SK-N-SH (cell line): ENCODE measurements around the gene DCBLD1. TPM values are rescaled to one million over a fixed set of nuclear protein-coding genes. Genes with fewer than 3 reads are reported as not detected.

Experiments used
- CHD2 ChIP-seq: fragments of 150-350 bp; IDR thresholded peaks from 2 replicates; pipeline ENCODE4 v1.6.1; 2018; ENCODE audit warnings: low read length; ENCODE audit not compliant: partially characterized antibody
- CTCF ChIP-seq: fragments of 200-600 bp; sonication (generic); IDR thresholded peaks from 2 replicates; pipeline ENCODE4 v1.6.1; 2017; ENCODE audit warnings: antibody characterized with exemption, mild to moderate bottlenecking, moderate library complexity
- EP300 ChIP-seq, 2 experiments: IDR thresholded peaks; 2 replicates each; pipeline versions ENCODE4 v1.4.0 to v1.6.1; 2012; ENCODE audit warnings: borderline replicate concordance in 1 of 2, low read depth in 1 of 2, low read length in 1 of 2
- FOXM1 ChIP-seq: IDR thresholded peaks from 2 replicates; pipeline ENCODE4 v1.4.0; 2012; ENCODE audit warnings: low read depth, mild to moderate bottlenecking
- GABPA ChIP-seq: IDR thresholded peaks from 2 replicates; pipeline ENCODE4 v1.4.0; 2012; ENCODE audit warnings: low read depth, mild to moderate bottlenecking
- GATA2 ChIP-seq: sonication (generic); formaldehyde crosslinking; IDR thresholded peaks from 2 replicates; pipeline ENCODE4 v1.5.0; 2020; ENCODE audit warnings: mild to moderate bottlenecking, missing genetic modification reagents
- IRF3 ChIP-seq: fragments of 150-350 bp; IDR thresholded peaks from 2 replicates; pipeline ENCODE4 v1.6.1; 2016; ENCODE audit warnings: mild to moderate bottlenecking, low read depth, low read length
- JUND ChIP-seq: IDR thresholded peaks from 2 replicates; pipeline ENCODE4 v1.4.0; 2012
- MEF2A ChIP-seq: IDR thresholded peaks from 2 replicates; pipeline ENCODE4 v1.4.0; 2012; ENCODE audit warnings: low read depth, borderline replicate concordance
- MXI1 ChIP-seq: IDR thresholded peaks from 2 replicates; pipeline ENCODE4 v1.6.1; 2012; ENCODE audit warnings: mild to moderate bottlenecking, low read depth, low read length, improper control_type of control experiment
- PBX3 ChIP-seq: IDR thresholded peaks from 2 replicates; pipeline ENCODE4; 2012
- RAD21 ChIP-seq: IDR thresholded peaks from 2 replicates; pipeline ENCODE4 v1.6.1; 2012; ENCODE audit warnings: mild to moderate bottlenecking, low read length
- REST ChIP-seq: IDR thresholded peaks from 2 replicates; pipeline ENCODE4 v1.6.1; 2012; ENCODE audit warnings: mild to moderate bottlenecking, low read depth, low read length, moderate library complexity
- RXRA ChIP-seq: IDR thresholded peaks from 2 replicates; pipeline ENCODE4 v1.4.0; 2012; ENCODE audit warnings: low read depth, mild to moderate bottlenecking, borderline replicate concordance
- SIN3A ChIP-seq: IDR thresholded peaks from 2 replicates; pipeline ENCODE4 v1.6.1; 2012; ENCODE audit warnings: low read depth, mild to moderate bottlenecking, low read length, moderate library complexity, borderline replicate concordance
- USF1 ChIP-seq: IDR thresholded peaks from 2 replicates; pipeline ENCODE4 v1.4.0; 2012; ENCODE audit warnings: low read depth, borderline replicate concordance
- polyA plus RNA-seq, 3 experiments: library from polyadenylated mRNA; depleted of rRNA; stranded (reverse); fragments of >200 nt; gene quantifications; 2 replicates each; pipeline ENCODE4 v1.2.3, GENCODE V29; 2012
- TF ChIP-seq, protein P1 (sequence below): fragments of 150-350 bp; IDR thresholded peaks from 2 replicates; pipeline ENCODE4 v1.6.1; 2017; ENCODE audit warnings: antibody characterized with exemption, low read length, low read depth, borderline replicate concordance

Gene DCBLD1
- polyA plus RNA-seq, 1 of the 3 experiments (the other 2 are of a cell fraction) = 82.2 TPM

- TF ChIP-seq RAD21 = no peak
- no peak for TF ChIP-seq IRF3
- TF ChIP-seq USF1 = no peak
- TF ChIP-seq RXRA = peak; percentile 71; the same call in 1 of the 2 replicates
- peak; percentile 75; the same call in 1 of the 2 replicates for TF ChIP-seq MEF2A
- TF ChIP-seq FOXM1 = peak; percentile 94
- TF ChIP-seq CTCF = no peak
- no peak for TF ChIP-seq GABPA
- TF ChIP-seq EP300 (IDR thresholded peaks at IDR 0.05; ENCODE audit: borderline replicate concordance in 1 of 2, low read depth in 1 of 2, low read length in 1 of 2) = peak; percentile 25 to 97; a peak in 3 of 4 replicates
- peak; percentile 90 for TF ChIP-seq PBX3
- TF ChIP-seq CHD2 = no peak
- no peak for TF ChIP-seq MXI1
- peak; percentile 95 for TF ChIP-seq JUND
- TF ChIP-seq GATA2 = no peak
- TF ChIP-seq, protein P1, sequence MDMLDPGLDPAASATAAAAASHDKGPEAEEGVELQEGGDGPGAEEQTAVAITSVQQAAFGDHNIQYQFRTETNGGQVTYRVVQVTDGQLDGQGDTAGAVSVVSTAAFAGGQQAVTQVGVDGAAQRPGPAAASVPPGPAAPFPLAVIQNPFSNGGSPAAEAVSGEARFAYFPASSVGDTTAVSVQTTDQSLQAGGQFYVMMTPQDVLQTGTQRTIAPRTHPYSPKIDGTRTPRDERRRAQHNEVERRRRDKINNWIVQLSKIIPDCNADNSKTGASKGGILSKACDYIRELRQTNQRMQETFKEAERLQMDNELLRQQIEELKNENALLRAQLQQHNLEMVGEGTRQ = no peak
- TF ChIP-seq REST = 0 out of 2 replicates have a peak, but pooled peaks have one; percentile 44
- no peak for TF ChIP-seq SIN3A
Observed at GRCh38 chr6:117448732-117449485, 33.6 kb upstream of the DCBLD1 start (continued).
